ENCODE measurements around the gene EFHD2. TPM values are rescaled to one million over a fixed set of nuclear protein-coding genes. Genes with fewer than 3 reads are reported as not detected.

The EFHD2 gene
- polyA plus RNA-seq, 3 donors, result 314 to 329 (median 323) TPM

DNA sequence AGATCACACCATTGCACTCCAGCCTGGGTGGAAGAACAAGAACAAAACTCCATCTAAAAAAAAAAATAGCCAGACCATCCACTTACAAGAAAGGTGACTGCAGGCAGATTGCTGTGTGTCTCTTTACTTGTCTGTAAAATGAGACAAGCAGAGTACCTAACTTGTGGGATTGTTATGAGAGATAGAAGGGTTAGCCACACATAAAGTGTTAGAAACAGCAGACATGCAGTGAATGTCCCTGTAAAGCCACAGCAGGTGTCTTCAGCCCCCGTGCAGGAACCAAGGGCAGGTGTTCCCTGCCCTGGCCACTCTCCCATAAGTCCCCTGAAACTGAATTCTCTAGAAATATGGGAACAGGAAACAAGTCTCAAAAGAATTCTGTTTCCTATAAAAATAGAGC lies 40.8 kb upstream of the EFHD2 start:
- H3K9ac ChIP-seq (ENCODE audit: insufficient read depth, low read length, poor library complexity, severe bottlenecking), result no peak overlapping the region
- peaks cover 5 to 11% (median 9%) of the 10 kb centered on the region in 3 donors for H3K27me3 Mint-ChIP-seq (ENCODE audit: low read depth in 3 of 3)
- H3K4me3 Mint-ChIP-seq, result no peak overlapping the region
- peaks cover 4% of the 10 kb centered on the region for H3K4me1 Mint-ChIP-seq
- WGBS (ENCODE audit: insufficient coverage), result 88% methylated on average over 1 of the region's 1 CpG
- no peaks in the 10 kb centered on the region for H3K36me3 ChIP-seq (replicated peaks in 1 of 2; ENCODE audit: control insufficient read depth in 1 of 2, insufficient read depth in 2 of 2, low read length in 2 of 2)
- no peaks in the 10 kb centered on the region for H3K9me3 ChIP-seq (replicated peaks in 1 of 2; ENCODE audit: control insufficient read depth in 1 of 2, insufficient read depth in 1 of 2, low read length in 2 of 2)
- no peak for DNase-seq
- no peak overlapping the region for H3K27ac ChIP-seq (ENCODE audit: low read depth in 1 of 2, low read length in 2 of 2)
- H2AFZ ChIP-seq (ENCODE audit: insufficient read depth, low read depth, low read length, poor library complexity, severe bottlenecking), result no peak overlapping the region
- no peaks in the 10 kb centered on the region for H3K36me3 Mint-ChIP-seq
- H4K20me1 ChIP-seq (ENCODE audit: insufficient read depth, low read length), result no peaks in the 10 kb centered on the region
- no peaks in the 10 kb centered on the region for H3K79me2 ChIP-seq (ENCODE audit: insufficient read depth, low read length)
- H3K27me3 ChIP-seq (ENCODE audit: control insufficient read depth in 2 of 2, insufficient read depth in 2 of 2, low read length in 2 of 2), result no peaks in the 10 kb centered on the region
- TF ChIP-seq, protein P1, sequence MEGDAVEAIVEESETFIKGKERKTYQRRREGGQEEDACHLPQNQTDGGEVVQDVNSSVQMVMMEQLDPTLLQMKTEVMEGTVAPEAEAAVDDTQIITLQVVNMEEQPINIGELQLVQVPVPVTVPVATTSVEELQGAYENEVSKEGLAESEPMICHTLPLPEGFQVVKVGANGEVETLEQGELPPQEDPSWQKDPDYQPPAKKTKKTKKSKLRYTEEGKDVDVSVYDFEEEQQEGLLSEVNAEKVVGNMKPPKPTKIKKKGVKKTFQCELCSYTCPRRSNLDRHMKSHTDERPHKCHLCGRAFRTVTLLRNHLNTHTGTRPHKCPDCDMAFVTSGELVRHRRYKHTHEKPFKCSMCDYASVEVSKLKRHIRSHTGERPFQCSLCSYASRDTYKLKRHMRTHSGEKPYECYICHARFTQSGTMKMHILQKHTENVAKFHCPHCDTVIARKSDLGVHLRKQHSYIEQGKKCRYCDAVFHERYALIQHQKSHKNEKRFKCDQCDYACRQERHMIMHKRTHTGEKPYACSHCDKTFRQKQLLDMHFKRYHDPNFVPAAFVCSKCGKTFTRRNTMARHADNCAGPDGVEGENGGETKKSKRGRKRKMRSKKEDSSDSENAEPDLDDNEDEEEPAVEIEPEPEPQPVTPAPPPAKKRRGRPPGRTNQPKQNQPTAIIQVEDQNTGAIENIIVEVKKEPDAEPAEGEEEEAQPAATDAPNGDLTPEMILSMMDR (IDR thresholded peaks at IDR 0.05), result no peak
- no peak overlapping the region for H3K27ac Mint-ChIP-seq
- no peak overlapping the region for H3K4me2 ChIP-seq (replicated peaks; ENCODE audit: extremely low read depth, low read length, poor library complexity, severe bottlenecking)
- no peaks in the 10 kb centered on the region for H3K9me3 Mint-ChIP-seq
- intact Hi-C loops (cut with micrococcal nuclease), result no loop called here
- H3K4me1 ChIP-seq (ENCODE audit: control insufficient read depth in 1 of 2, insufficient read depth in 2 of 2, low read length in 2 of 2), result no peaks in the 10 kb centered on the region
- no peak overlapping the region for H3K4me3 ChIP-seq (replicated peaks in 1 of 3; ENCODE audit: low read depth in 2 of 3, low read length in 3 of 3)

- Mint-ChIP-seq H3K27ac (no peak overlapping the region), H3K9me3 (no peaks in the 10 kb centered on the region), H3K4me1 (peaks cover 2% of the 10 kb centered on the region), H3K4me3 (no peak overlapping the region), H3K27me3 (ENCODE audit: low read depth in 3 of 3) (peaks cover 2 to 9% (median 9%) of the 10 kb centered on the region in 3 donors), H3K36me3 (no peaks in the 10 kb centered on the region)
- Histone ChIP-seq H3K27me3 (ENCODE audit: control insufficient read depth in 2 of 2, insufficient read depth in 2 of 2, low read length in 2 of 2) (no peaks in the 10 kb centered on the region), H3K9ac (ENCODE audit: insufficient read depth, low read length, poor library complexity, severe bottlenecking) (no peak overlapping the region), H3K4me2 (replicated peaks; ENCODE audit: extremely low read depth, low read length, poor library complexity, severe bottlenecking) (no peak overlapping the region), H3K9me3 (replicated peaks in 1 of 2; ENCODE audit: control insufficient read depth in 1 of 2, insufficient read depth in 1 of 2, low read length in 2 of 2) (no peaks in the 10 kb centered on the region), H3K27ac (ENCODE audit: low read depth in 1 of 2, low read length in 2 of 2) (no peak overlapping the region), H3K36me3 (replicated peaks in 1 of 2; ENCODE audit: control insufficient read depth in 1 of 2, insufficient read depth in 2 of 2, low read length in 2 of 2) (no peaks in the 10 kb centered on the region), H3K4me1 (ENCODE audit: control insufficient read depth in 1 of 2, insufficient read depth in 2 of 2, low read length in 2 of 2) (no peaks in the 10 kb centered on the region), H3K4me3 (replicated peaks in 1 of 3; ENCODE audit: low read depth in 2 of 3, low read length in 3 of 3) (no peak overlapping the region), H2AFZ (ENCODE audit: insufficient read depth, low read depth, low read length, poor library complexity, severe bottlenecking) (no peak overlapping the region), H4K20me1 (ENCODE audit: insufficient read depth, low read length) (no peaks in the 10 kb centered on the region), H3K79me2 (ENCODE audit: insufficient read depth, low read length) (no peaks in the 10 kb centered on the region)
- intact Hi-C loops (cut with micrococcal nuclease), result no loop called here
- TF ChIP-seq, protein P1 (IDR thresholded peaks at IDR 0.05), result no peak
- no peak for DNase-seq
- WGBS (ENCODE audit: insufficient coverage), result 50% methylated on average over 3 of the region's 4 CpGs
These were observed 39.4 kb upstream of the EFHD2 start for GRCh38 chr1:15370268-15370667.
